ENCODE measurements around the gene VN1R5.

The VN1R5 gene

DNA sequence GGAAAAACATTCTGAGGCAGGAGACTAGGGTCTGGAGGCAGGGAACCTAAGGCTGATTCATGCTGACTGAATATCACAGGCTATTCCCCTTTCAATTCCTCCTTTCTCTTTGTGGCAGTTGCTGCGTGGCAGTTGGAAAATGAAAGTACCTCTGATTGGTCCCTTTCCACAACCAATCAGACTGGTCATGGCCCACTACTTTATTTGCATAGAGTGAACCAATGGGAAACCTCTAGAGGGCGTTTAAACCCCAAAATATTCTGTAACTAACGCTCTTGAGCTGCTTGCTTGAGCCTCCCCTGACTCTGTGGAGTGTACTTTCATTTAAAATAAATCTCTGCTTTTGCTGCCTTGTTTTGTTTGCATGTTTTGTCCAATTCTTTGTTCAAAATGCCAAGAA, 27.7 kb upstream of the VN1R5 start:
- Histone ChIP-seq H3K4me1 (ENCODE audit: control insufficient read depth in 1 of 2, insufficient read depth in 2 of 2, low read length in 2 of 2) (no peaks in the 10 kb centered on the region), H3K14ac (ENCODE audit: low read length) (no peak overlapping the region), H3K79me1 (ENCODE audit: low read length) (no peaks in the 10 kb centered on the region), H4K91ac (ENCODE audit: low read depth, low read length) (no peak overlapping the region), H2AK5ac (ENCODE audit: low read length) (no peak overlapping the region), H3K4me2 (ENCODE audit: low read length) (no peak overlapping the region), H4K8ac (ENCODE audit: low read depth, low read length) (no peak overlapping the region), H4K12ac (ENCODE audit: low read depth, low read length) (no peak overlapping the region), H3K79me2 (ENCODE audit: control insufficient read depth, insufficient read depth, low read length, poor library complexity) (no peaks in the 10 kb centered on the region), H3K27me3 (ENCODE audit: insufficient read depth, low read length) (no peaks in the 10 kb centered on the region), H3K18ac (ENCODE audit: low read length) (no peak overlapping the region), H2BK120ac (ENCODE audit: insufficient read depth, low read length, poor library complexity) (no peak overlapping the region), H3K23ac (ENCODE audit: low read length) (no peak overlapping the region), H3K4ac (ENCODE audit: low read depth, low read length) (no peak overlapping the region), H3K9ac (ENCODE audit: low read length) (no peak overlapping the region), H3K9me3 (ENCODE audit: insufficient read depth, low read depth, low read length) (no peaks in the 10 kb centered on the region), H3K27ac (ENCODE audit: low read depth, low read length) (no peak overlapping the region), H2BK12ac (ENCODE audit: low read length) (no peak overlapping the region), H3K36me3 (ENCODE audit: control insufficient read depth in 1 of 2, insufficient read depth in 2 of 2, low read length in 2 of 2) (no peaks in the 10 kb centered on the region), H3K4me3 (ENCODE audit: low read depth, low read length) (no peak overlapping the region), H2AFZ (ENCODE audit: insufficient read depth, low read length, poor library complexity) (no peak overlapping the region), H2BK5ac (ENCODE audit: low read depth, low read length, poor library complexity) (no peak overlapping the region)
- DNase-seq: no peak
- WGBS (ENCODE audit: extremely low coverage, insufficient coverage, insufficient read length): no CpG with 5 or more reads among the region's 3 CpGs

DNA sequence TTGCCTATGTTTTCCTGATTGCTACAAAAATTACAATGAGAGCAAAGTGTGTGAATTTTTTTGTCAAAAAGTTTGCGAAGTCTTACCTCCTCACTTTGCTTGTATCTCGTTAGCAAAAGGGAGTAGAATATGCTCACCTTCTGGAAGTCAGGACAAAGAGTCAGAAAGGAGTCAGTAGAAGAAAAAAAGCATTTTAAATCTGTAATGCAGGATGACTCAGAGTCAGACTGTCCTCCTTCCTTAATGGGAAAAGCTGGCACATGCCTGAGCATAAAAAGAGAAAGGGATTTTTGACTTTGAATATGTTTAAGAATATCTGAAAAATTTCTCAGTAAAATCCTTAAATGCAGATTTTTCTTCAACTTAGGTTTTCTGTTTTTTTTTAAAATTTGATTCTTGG, 14.2 kb upstream of the VN1R5 start:
- Histone ChIP-seq H3K79me2 (ENCODE audit: control insufficient read depth, insufficient read depth, low read length, poor library complexity) (no peaks in the 10 kb centered on the region), H3K23ac (ENCODE audit: low read length) (no peak overlapping the region), H2AK5ac (ENCODE audit: low read length) (no peak overlapping the region), H3K27me3 (ENCODE audit: insufficient read depth, low read length) (no peaks in the 10 kb centered on the region), H3K4me2 (ENCODE audit: low read length) (no peak overlapping the region), H3K18ac (ENCODE audit: low read length) (no peak overlapping the region), H3K27ac (ENCODE audit: low read depth, low read length) (no peak overlapping the region), H3K14ac (ENCODE audit: low read length) (no peak overlapping the region), H3K4me1 (ENCODE audit: control insufficient read depth in 1 of 2, insufficient read depth in 2 of 2, low read length in 2 of 2) (no peaks in the 10 kb centered on the region), H3K9me3 (ENCODE audit: insufficient read depth, low read depth, low read length) (peaks cover 2% of the 10 kb centered on the region), H3K4ac (ENCODE audit: low read depth, low read length) (no peak overlapping the region), H3K79me1 (ENCODE audit: low read length) (no peaks in the 10 kb centered on the region), H4K12ac (ENCODE audit: low read depth, low read length) (no peak overlapping the region), H4K91ac (ENCODE audit: low read depth, low read length) (no peak overlapping the region), H3K4me3 (ENCODE audit: low read depth, low read length) (no peak overlapping the region), H3K36me3 (ENCODE audit: control insufficient read depth in 1 of 2, insufficient read depth in 2 of 2, low read length in 2 of 2) (no peaks in the 10 kb centered on the region), H2AFZ (ENCODE audit: insufficient read depth, low read length, poor library complexity) (no peak overlapping the region), H2BK120ac (ENCODE audit: insufficient read depth, low read length, poor library complexity) (no peak overlapping the region), H4K8ac (ENCODE audit: low read depth, low read length) (no peak overlapping the region), H2BK5ac (ENCODE audit: low read depth, low read length, poor library complexity) (no peak overlapping the region), H2BK12ac (ENCODE audit: low read length) (no peak overlapping the region), H3K9ac (ENCODE audit: low read length) (no peak overlapping the region)
- DNase-seq: no peak
- no CpG with 5 or more reads among the region's 2 CpGs for WGBS (ENCODE audit: extremely low coverage, insufficient coverage, insufficient read length)

DNA sequence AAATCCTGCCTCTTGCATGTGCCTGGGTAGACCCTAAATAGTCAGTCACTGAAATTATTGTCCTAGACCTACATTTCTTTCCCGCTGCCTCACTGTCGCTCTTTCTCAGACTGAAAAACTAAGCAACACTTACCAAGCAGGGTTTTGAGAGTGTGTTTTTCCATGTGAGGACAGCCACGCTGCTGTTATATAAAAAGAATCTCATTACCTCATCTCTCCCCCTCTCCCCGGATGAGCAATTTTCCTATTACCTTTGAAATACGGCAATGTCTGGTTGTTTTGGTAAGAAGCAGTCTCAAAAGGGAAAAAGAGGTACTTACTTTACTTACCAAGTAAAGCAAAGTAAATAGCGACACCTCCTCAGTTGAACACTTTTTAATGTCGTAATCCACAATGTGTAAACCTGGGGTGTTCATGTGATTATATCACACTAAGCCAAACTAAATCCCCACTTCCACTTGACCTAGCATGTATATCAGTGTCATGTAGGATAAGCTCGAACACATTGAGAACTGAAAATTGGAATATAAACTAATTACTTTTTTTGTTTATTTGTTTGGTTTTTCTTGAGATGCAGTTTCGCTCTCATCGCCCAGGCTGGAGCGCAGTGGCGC, 12.2 kb upstream of the VN1R5 start:
- H4K91ac ChIP-seq (ENCODE audit: low read depth, low read length): no peak overlapping the region
- no peak overlapping the region for H3K14ac ChIP-seq (ENCODE audit: low read length)
- no peak overlapping the region for H2AK5ac ChIP-seq (ENCODE audit: low read length)

DNA sequence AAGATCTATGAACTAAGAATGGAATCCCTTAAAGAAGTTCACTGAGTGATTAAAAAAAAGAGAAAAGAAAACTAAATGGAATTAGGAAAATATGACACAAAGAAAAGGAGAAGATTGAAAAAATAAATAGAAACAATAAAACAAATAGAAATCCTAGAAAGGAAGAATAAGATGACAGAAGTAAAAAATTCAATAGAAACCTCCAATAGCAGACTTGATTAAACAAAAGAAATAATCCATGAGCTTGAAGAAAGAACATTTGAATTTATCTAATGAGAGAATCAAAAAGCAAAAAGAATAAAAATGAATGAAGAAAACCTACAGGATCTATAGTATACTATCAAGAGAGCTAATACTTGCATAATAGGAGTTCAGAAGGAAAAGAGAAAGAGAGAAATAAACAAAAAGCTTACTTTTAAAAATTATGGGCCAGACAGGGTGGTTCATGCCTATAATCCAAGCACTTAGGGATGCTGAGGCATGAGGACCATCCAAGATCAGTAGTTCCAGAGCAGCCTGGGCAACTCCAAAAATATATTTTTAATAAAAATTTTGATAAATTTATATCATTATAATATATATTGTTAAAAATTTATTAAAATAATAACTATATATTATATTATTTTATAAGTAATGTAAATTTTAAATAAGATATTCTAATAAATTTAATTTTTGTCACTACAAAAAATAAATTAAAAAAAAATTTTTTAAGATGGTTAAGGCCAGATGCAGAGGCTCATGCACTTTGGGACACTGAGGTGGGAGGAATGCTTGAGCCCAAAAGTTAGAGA, 9.4 kb upstream of the VN1R5 start:
- Histone ChIP-seq H3K4ac (ENCODE audit: low read depth, low read length) (no peak overlapping the region), H3K14ac (ENCODE audit: low read length) (no peak overlapping the region), H3K9me3 (ENCODE audit: insufficient read depth, low read depth, low read length) (no peaks in the 10 kb centered on the region), H2BK5ac (ENCODE audit: low read depth, low read length, poor library complexity) (no peak overlapping the region), H3K9ac (ENCODE audit: low read length) (no peak overlapping the region), H3K4me2 (ENCODE audit: low read length) (no peak overlapping the region), H3K18ac (ENCODE audit: low read length) (no peak overlapping the region), H3K79me1 (ENCODE audit: low read length) (no peaks in the 10 kb centered on the region), H3K4me3 (ENCODE audit: low read depth, low read length) (no peak overlapping the region), H2BK12ac (ENCODE audit: low read length) (no peak overlapping the region), H3K23ac (ENCODE audit: low read length) (no peak overlapping the region), H4K91ac (ENCODE audit: low read depth, low read length) (no peak overlapping the region), H3K36me3 (ENCODE audit: control insufficient read depth in 1 of 2, insufficient read depth in 2 of 2, low read length in 2 of 2) (no peaks in the 10 kb centered on the region), H3K79me2 (ENCODE audit: control insufficient read depth, insufficient read depth, low read length, poor library complexity) (no peaks in the 10 kb centered on the region), H3K27ac (ENCODE audit: low read depth, low read length) (no peak overlapping the region), H2AK5ac (ENCODE audit: low read length) (no peak overlapping the region), H4K8ac (ENCODE audit: low read depth, low read length) (no peak overlapping the region), H3K4me1 (ENCODE audit: control insufficient read depth in 1 of 2, insufficient read depth in 2 of 2, low read length in 2 of 2) (no peaks in the 10 kb centered on the region), H4K12ac (ENCODE audit: low read depth, low read length) (no peak overlapping the region), H2BK120ac (ENCODE audit: insufficient read depth, low read length, poor library complexity) (no peak overlapping the region), H2AFZ (ENCODE audit: insufficient read depth, low read length, poor library complexity) (no peak overlapping the region), H3K27me3 (ENCODE audit: insufficient read depth, low read length) (no peaks in the 10 kb centered on the region)
- no peak for DNase-seq

More for the DNA sequence above, 12.2 kb upstream of the VN1R5 start:
- Histone ChIP-seq H4K8ac (ENCODE audit: low read depth, low read length) (no peak overlapping the region), H3K4me2 (ENCODE audit: low read length) (no peak overlapping the region), H2AFZ (ENCODE audit: insufficient read depth, low read length, poor library complexity) (no peak overlapping the region), H3K9me3 (ENCODE audit: insufficient read depth, low read depth, low read length) (no peaks in the 10 kb centered on the region), H3K4ac (ENCODE audit: low read depth, low read length) (no peak overlapping the region), H2BK5ac (ENCODE audit: low read depth, low read length, poor library complexity) (no peak overlapping the region), H2BK12ac (ENCODE audit: low read length) (no peak overlapping the region), H4K12ac (ENCODE audit: low read depth, low read length) (no peak overlapping the region), H2BK120ac (ENCODE audit: insufficient read depth, low read length, poor library complexity) (no peak overlapping the region), H3K27me3 (ENCODE audit: insufficient read depth, low read length) (no peaks in the 10 kb centered on the region), H3K27ac (ENCODE audit: low read depth, low read length) (no peak overlapping the region), H3K36me3 (ENCODE audit: control insufficient read depth in 1 of 2, insufficient read depth in 2 of 2, low read length in 2 of 2) (no peaks in the 10 kb centered on the region), H3K18ac (ENCODE audit: low read length) (no peak overlapping the region), H3K23ac (ENCODE audit: low read length) (no peak overlapping the region), H3K4me3 (ENCODE audit: low read depth, low read length) (no peak overlapping the region), H3K4me1 (ENCODE audit: control insufficient read depth in 1 of 2, insufficient read depth in 2 of 2, low read length in 2 of 2) (no peaks in the 10 kb centered on the region), H3K9ac (ENCODE audit: low read length) (no peak overlapping the region), H3K79me2 (ENCODE audit: control insufficient read depth, insufficient read depth, low read length, poor library complexity) (no peaks in the 10 kb centered on the region), H3K79me1 (ENCODE audit: low read length) (no peaks in the 10 kb centered on the region)
- no peak for DNase-seq
- WGBS (ENCODE audit: extremely low coverage, insufficient coverage, insufficient read length): no CpG with 5 or more reads among the region's 12 CpGs
